ENCODE data around the gene BTBD17.

Gene BTBD17

GRCh38 chr17:74324521-74324920 lies 37.1 kb downstream of the BTBD17 start:
- in situ Hi-C loops (cut with HindIII; ENCODE audit: low pct_ligation_motif_present, low pct_unique_long_range_greater_than_20kb, low sequenced_read_pairs), result no loop called here
- no peak for DNase-seq

GRCh38 chr17:74318391-74318790 lies 43.3 kb downstream of the BTBD17 start:
- in situ Hi-C loops (cut with HindIII; ENCODE audit: low pct_ligation_motif_present, low pct_unique_long_range_greater_than_20kb, low sequenced_read_pairs), result no loop called here
- DNase-seq, result no peak

- no peak for DNase-seq
- in situ Hi-C loops (cut with HindIII; ENCODE audit: low pct_ligation_motif_present, low pct_unique_long_range_greater_than_20kb, low sequenced_read_pairs), result no loop called here
Observed at GRCh38 chr17:74317071-74317470, 44.6 kb downstream of the BTBD17 start.

GRCh38 chr17:74316220-74316619 lies 45.4 kb downstream of the BTBD17 start:
- DNase-seq, result no peak
- in situ Hi-C loops (cut with HindIII; ENCODE audit: low pct_ligation_motif_present, low pct_unique_long_range_greater_than_20kb, low sequenced_read_pairs), result no loop called here

- DNase-seq, result no peak
- in situ Hi-C loops (cut with HindIII; ENCODE audit: low pct_ligation_motif_present, low pct_unique_long_range_greater_than_20kb, low sequenced_read_pairs), result no loop called here
Observed at GRCh38 chr17:74314877-74315276, 46.8 kb downstream of the BTBD17 start.

GRCh38 chr17:74309902-74310301 lies 51.8 kb downstream of the BTBD17 start:
- in situ Hi-C loops (cut with HindIII; ENCODE audit: low pct_ligation_motif_present, low pct_unique_long_range_greater_than_20kb, low sequenced_read_pairs), result no loop called here
- DNase-seq, result no peak

- in situ Hi-C loops (cut with HindIII; ENCODE audit: low pct_ligation_motif_present, low pct_unique_long_range_greater_than_20kb, low sequenced_read_pairs), result no loop called here
- DNase-seq, result no peak
Observed at GRCh38 chr17:74307984-74308773, 53.5 kb downstream of the BTBD17 start.
